EH (cell line): Measurements from ENCODE around the gene CPLANE1.
"Not testable (repeated sequence)": the region's sequence is repeated elsewhere in the genome, so short reads cannot be mapped to it uniquely, and the experiment has no call there.

Experiments used
- DNase-seq: peaks from one replicate; pipeline ENCODE4 v3.0.0-alpha.2; 2015; ENCODE audit warnings: low read depth

Gene CPLANE1

GRCh38 chr5:37208883-37209797, 40.0 kb downstream of the CPLANE1 start:
- DNase-seq: peak; percentile 79

DNA sequence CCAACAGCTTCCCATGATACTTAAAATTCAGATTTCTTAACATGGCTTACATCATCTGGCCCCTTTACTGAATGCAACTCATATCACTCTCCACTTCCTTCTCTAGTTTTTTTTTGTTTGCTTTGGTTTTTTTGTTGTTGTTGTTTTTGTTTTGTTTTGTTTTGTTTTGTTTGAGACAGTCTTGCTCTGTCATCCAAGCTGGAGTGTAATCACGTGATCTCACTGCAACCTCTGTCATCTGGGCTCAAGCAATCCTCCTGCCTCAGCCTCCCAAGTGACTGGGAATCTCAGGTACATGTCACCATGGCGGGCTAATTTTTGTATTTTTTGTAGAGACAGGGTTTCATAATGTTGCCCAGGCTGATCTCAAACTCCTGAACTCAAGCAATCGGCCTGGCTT, 41.4 kb downstream of the CPLANE1 start:
- DNase-seq: no peak

DNA sequence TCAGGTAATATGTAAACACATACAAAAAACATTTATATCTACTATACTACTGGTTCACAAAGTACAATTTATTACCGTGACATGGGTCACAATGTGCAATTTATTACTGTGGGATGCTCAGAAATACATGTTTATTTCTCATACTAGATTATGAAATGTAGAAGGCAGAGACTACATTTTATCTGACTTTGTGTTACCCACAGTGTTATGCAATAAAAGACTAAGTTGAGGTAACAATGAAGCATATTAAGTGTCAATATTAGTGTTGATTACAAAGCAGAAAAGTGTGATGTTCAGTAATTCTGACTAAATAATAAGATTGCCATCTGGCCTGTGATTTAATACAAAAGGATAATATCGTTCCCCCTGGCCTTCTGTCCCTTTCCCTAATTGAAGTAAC, 42.4 kb downstream of the CPLANE1 start:
- DNase-seq: no peak

DNA sequence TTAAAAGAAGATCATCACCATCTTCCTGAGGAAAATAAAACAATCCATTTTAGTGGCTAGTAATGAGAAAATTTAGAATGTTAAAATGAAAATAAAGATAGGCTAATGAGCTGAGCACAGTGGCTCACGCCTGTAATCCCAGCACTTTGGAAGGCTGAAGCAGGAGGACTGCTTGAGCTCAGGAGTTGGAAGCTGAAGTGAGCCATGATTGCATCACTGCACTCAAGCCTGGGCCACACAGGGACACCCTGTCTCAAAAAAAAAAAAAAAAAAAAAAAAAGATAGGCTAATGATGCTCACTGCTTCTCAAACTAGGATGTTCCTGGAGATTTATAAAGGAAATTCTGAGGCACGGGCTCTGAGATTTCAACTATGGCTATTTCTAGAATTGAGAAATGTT, 50.3 kb downstream of the CPLANE1 start:
- DNase-seq: peak; percentile 21

DNA sequence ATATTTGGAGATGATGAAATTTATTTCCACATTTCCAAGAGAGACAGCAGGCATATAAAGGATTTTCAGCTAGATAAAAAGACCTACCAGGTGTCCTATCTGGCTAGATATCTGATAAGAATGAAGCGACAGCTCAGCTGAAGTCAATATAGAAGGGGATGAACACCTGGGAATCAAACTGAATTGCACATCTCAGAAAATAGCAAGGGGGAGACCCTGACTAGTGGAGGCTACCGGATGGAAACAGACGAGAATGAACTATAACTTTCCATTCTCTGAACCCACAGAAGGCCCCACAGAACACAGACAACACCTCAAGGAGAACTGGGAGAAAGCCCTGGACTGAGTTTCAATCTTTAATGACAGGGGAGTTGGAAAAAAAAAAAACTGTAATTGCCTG, 51.1 kb downstream of the CPLANE1 start:
- no peak for DNase-seq

GRCh38 chr5:37197340-37198050, 51.7 kb downstream of the CPLANE1 start:
- DNase-seq: peak; percentile 41

DNA sequence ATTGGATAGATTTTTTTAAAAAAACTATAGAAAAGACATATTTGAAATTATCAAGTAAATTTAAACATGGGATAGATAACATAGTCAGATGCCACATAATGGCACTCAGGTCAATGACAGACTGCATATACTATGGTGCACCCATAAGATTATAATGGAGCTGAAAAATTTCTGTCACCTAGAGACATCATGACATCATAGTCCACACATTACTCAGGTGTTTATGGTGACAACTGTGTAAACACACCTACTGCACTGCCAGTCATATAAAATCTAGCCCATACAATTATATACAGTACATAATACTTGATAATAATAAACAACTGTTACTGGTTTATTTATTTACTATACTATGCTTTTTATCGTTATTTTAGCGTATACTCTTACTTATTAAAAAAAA, 58.6 kb downstream of the CPLANE1 start:
- no peak for DNase-seq

DNA sequence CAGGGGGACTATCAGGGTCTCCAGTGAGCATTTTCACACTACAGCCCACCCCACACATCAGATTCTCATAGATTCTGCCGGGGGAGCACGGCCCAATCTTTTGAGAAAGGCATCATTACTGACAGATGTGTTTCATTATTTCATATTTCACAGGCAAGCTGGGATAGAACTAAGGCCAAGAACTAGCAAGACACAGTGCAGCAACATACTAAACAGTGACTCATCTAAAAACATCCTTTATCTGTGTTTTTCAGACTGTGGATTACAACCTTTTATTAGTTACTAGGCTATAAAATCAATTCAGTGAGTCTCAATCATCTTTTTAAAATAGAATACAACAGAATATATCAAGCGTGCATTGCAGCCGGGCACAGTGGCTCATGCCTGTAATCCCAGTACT, 59.8 kb downstream of the CPLANE1 start:
- peak; percentile 14 for DNase-seq

GRCh38 chr5:37187465-37187977, 61.7 kb downstream of the CPLANE1 start:
- no peak for DNase-seq

- DNase-seq: no peak
These were observed 64.3 kb downstream of the CPLANE1 start for GRCh38 chr5:37184748-37185364.

- no peak for DNase-seq
These were observed 66.5 kb downstream of the CPLANE1 start for GRCh38 chr5:37182667-37183066.

GRCh38 chr5:37174928-37175327, 74.2 kb downstream of the CPLANE1 start:
- DNase-seq: no peak

GRCh38 chr5:37172957-37173356, 76.2 kb downstream of the CPLANE1 start:
- no peak for DNase-seq

- no peak for DNase-seq
These were observed 78.3 kb downstream of the CPLANE1 start for GRCh38 chr5:37170856-37171255.

- no peak for DNase-seq
These were observed 83.0 kb downstream of the CPLANE1 start for GRCh38 chr5:37166197-37166596.

GRCh38 chr5:37165761-37166160, 83.4 kb downstream of the CPLANE1 start:
- DNase-seq: no peak

GRCh38 chr5:37153661-37154060, 95.5 kb downstream of the CPLANE1 start:
- DNase-seq: no peak

DNA sequence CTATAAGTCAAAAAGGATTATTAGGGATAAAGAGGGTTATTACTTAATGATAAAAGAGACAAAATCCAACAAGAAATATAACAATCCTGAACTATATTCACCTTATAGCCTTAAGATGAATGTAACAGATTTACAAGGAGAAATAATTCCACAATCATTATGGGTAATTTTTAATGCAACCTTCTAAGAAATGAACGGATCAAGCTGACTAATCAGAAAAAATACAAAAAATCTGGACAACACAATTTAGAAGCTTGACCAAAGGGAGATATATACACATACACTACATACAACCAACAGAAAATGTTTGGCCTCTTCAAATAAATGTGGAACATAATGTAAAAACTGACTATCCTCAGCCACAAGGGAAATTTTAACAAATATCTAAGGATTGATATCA, 102.3 kb downstream of the CPLANE1 start:
- DNase-seq: no peak

DNA sequence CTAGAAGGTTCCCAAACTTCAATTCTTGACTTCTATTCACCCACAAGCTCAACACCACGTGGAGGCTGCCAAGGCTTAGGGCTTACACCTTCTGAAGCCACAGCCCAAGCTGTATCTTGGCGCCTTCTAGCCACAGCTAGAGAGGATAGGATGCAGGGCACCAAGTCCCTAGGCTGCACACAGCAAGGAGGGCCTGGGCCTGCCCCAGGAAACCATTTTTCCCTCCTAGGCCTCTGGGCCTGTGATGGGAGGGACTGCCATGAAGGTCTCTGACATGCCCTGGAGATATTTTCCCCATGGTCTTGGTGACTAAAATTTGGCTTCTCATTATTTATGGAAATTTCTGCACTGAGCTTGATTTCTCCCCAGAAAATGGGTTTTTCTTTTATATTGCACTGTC, 112.5 kb downstream of the CPLANE1 start:
- DNase-seq: no peak

GRCh38 chr5:37135312-37135711, 113.9 kb downstream of the CPLANE1 start:
- not testable (repeated sequence) for DNase-seq

DNA sequence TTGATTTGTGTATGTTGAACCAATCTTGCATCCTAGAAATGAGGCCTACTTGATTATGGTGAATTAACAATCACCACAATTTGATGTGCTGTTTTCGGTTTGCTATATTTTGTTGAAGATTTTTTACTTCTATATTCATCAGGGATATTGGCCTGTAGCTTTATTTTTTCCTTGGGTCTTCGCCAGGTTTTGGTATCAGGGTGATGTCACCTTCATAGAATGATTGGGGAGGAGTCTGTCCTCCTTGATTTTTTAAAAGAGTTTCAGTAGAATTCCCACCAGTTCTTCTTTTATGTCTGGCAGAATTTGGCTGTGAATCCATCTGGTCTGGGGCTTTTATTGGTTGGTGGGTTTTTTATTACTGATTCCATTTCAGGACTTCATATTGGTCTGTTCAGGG, 115.2 kb downstream of the CPLANE1 start:
- DNase-seq: peak; percentile 72

DNA sequence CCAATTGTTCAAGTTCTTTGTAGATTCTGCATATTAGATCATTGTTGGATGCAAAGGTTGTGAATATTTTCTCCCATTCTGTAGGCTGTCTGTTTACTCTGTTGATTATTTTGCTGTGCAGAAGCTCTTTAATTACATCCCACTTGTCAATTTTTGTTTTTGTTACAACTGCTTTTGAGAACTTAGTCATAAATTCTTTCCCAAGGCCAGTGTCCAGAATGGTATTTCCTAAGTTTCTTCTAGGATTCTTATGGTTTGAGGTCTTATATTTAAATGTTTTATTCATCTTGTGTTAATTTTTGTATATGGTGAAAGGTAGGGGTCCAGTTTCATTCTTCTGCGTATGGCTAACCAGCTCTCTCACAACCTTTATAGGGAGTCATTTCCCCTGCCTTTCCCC, 116.5 kb downstream of the CPLANE1 start:
- DNase-seq: peak; percentile 58

GRCh38 chr5:37121465-37121864, 127.7 kb downstream of the CPLANE1 start:
- no peak for DNase-seq
